H1 (cell line): ENCODE data around the gene STAMBPL1. TPM values are rescaled to one million over a fixed set of nuclear protein-coding genes. Genes with fewer than 3 reads are reported as not detected.

Experiments
- CTCF ChIA-PET: fragments of 300-600 bp; sonication (Branson Sonifier 250); formaldehyde crosslinking; loops from one replicate; lab custom pipeline; 2021; ENCODE audit not compliant: partially characterized antibody; lab: Charles Lee
- POLR2A ChIA-PET: fragments of 300-600 bp; sonication (Branson Sonifier 250); formaldehyde crosslinking; loops from one replicate; lab custom pipeline; 2021; ENCODE audit warnings: inconsistent platforms; ENCODE audit not compliant: partially characterized antibody; lab: Charles Lee
- DNase-seq, 2 experiments: peaks; one replicate each; pipeline versions ENCODE4 v3.0.0 to v3.0.0-alpha.2; 2010 to 2022; ENCODE audit warnings: low spot score in 2 of 2, low read depth in 1 of 2, mixed read lengths in 1 of 2
- FAIRE-seq: peaks from 2 replicates; lab custom pipeline; 2011; peaks lifted over from hg19 to GRCh38; lab: Jason Lieb, UNC
- H2AFZ ChIP-seq: 2 replicates; pipeline ENCODE4 v1.8.1; 2012; ENCODE audit warnings: low read length, inconsistent platforms
- H2AK5ac ChIP-seq: 2 replicates; pipeline ENCODE4 v1.6.1; 2013; ENCODE audit warnings: low read depth, low read length
- H2BK120ac ChIP-seq: replicated peaks from 2 replicates; pipeline ENCODE3; 2013; ENCODE audit warnings: low read depth, low read length, inconsistent platforms
- H2BK12ac ChIP-seq: 2 replicates; pipeline ENCODE4 v1.6.1; 2013; ENCODE audit warnings: low read depth, low read length
- H2BK15ac ChIP-seq: 2 replicates; pipeline ENCODE4 v1.6.1; 2013; ENCODE audit warnings: low read length
- H2BK20ac ChIP-seq: 2 replicates; pipeline ENCODE4 v1.6.1; 2013; ENCODE audit warnings: low read length
- H2BK5ac ChIP-seq: 2 replicates; pipeline ENCODE4 v1.6.1; 2013; ENCODE audit warnings: low read depth, low read length
- H3K14ac ChIP-seq: 2 replicates; pipeline ENCODE4 v1.6.1; 2013; ENCODE audit warnings: inconsistent platforms; ENCODE audit not compliant: insufficient read length
- H3K18ac ChIP-seq: 2 replicates; pipeline ENCODE4 v1.6.1; 2013; ENCODE audit warnings: low read length; ENCODE audit errors: extremely low read depth
- H3K23ac ChIP-seq: 2 replicates; pipeline ENCODE4 v1.6.1; 2013; ENCODE audit warnings: inconsistent platforms; ENCODE audit not compliant: insufficient read length
- H3K23me2 ChIP-seq: 2 replicates; pipeline ENCODE4 v1.6.1; 2013; ENCODE audit warnings: low read depth, low read length
- H3K27ac ChIP-seq: 2 replicates; pipeline ENCODE4 v1.6.1; 2011; ENCODE audit warnings: low read depth, low read length, inconsistent platforms
- H3K27me3 ChIP-seq, 4 experiments: replicated peaks in 1 of 4; 1 replicate in 1 of 4; 2 replicates in 3 of 4; pipeline versions ENCODE4 v1.6.1 to v1.8.1; 2011 to 2013; ENCODE audit warnings: low read length in 3 of 4, mild to moderate bottlenecking in 3 of 4, inconsistent platforms in 2 of 4, mixed read lengths in 2 of 4, moderate library complexity in 1 of 4; ENCODE audit not compliant: control insufficient read depth in 3 of 4, insufficient read depth in 3 of 4; ENCODE audit errors: extremely low read depth in 1 of 4
- H3K36me3 ChIP-seq, 4 experiments: 2 replicates each; pipeline versions ENCODE4 v1.6.1 to v1.8.1; 2011 to 2013; ENCODE audit warnings: mild to moderate bottlenecking in 4 of 4, low read length in 3 of 4, moderate library complexity in 2 of 4, control low read depth in 1 of 4, inconsistent platforms in 1 of 4; ENCODE audit not compliant: insufficient read depth in 4 of 4, control insufficient read depth in 2 of 4
- H3K4ac ChIP-seq: replicated peaks from 2 replicates; pipeline ENCODE3; 2013; ENCODE audit warnings: low read length, low read depth, mixed read lengths, inconsistent platforms; ENCODE audit not compliant: insufficient read length
- H3K4me1 ChIP-seq, 4 experiments: replicated peaks in 1 of 4; 1 replicate in 1 of 4; 2 replicates in 3 of 4; pipeline versions ENCODE4 v1.6.1 to v1.8.1; 2011 to 2013; ENCODE audit warnings: low read length in 3 of 4, inconsistent platforms in 2 of 4, mixed read lengths in 1 of 4; ENCODE audit not compliant: insufficient read depth in 4 of 4, control insufficient read depth in 3 of 4
- H3K4me2 ChIP-seq, 2 experiments: 2 replicates each; pipeline versions ENCODE4 v1.6.1 to v1.8.1; 2011 to 2013; ENCODE audit warnings: low read depth in 2 of 2, low read length in 2 of 2, control low read depth in 1 of 2, inconsistent platforms in 1 of 2, mild to moderate bottlenecking in 1 of 2; ENCODE audit not compliant: insufficient read depth in 1 of 2
- H3K4me3 ChIP-seq, 4 experiments: fragments of 200-600, 300-600 bp in 1 of 4; sonication (generic), shearing (Covaris generic), sonication (Bioruptor Twin) in 1 of 4; 2 replicates each; pipeline versions ENCODE4 v1.5.1 to v1.8.1; 2011 to 2016; ENCODE audit warnings: low read length in 4 of 4, low read depth in 3 of 4, control low read depth in 2 of 4, inconsistent platforms in 2 of 4, mild to moderate bottlenecking in 2 of 4, mixed read lengths in 1 of 4, moderate library complexity in 1 of 4; ENCODE audit not compliant: insufficient read depth in 2 of 4; ENCODE audit errors: extremely low read depth in 1 of 4
- H3K56ac ChIP-seq: replicated peaks from 2 replicates; pipeline ENCODE3; 2013; ENCODE audit warnings: low read depth, mild to moderate bottlenecking, mixed read lengths, low read length, inconsistent platforms; ENCODE audit not compliant: insufficient read length
- H3K79me1 ChIP-seq: 2 replicates; pipeline ENCODE4 v1.6.1; 2013; ENCODE audit warnings: low read depth, low read length, control low read depth
- H3K79me2 ChIP-seq, 2 experiments: 2 replicates each; pipeline versions ENCODE4 v1.6.1 to v1.8.1; 2012 to 2013; ENCODE audit warnings: low read length in 2 of 2, mild to moderate bottlenecking in 2 of 2, inconsistent platforms in 1 of 2; ENCODE audit not compliant: insufficient read depth in 2 of 2, control insufficient read depth in 1 of 2
- H3K9ac ChIP-seq, 4 experiments: replicated peaks in 1 of 4; 1 replicate in 1 of 4; 2 replicates in 3 of 4; pipeline versions ENCODE4 v1.6.1 to v1.8.1; 2011 to 2013; ENCODE audit warnings: low read depth in 3 of 4, low read length in 3 of 4, control low read depth in 2 of 4, mild to moderate bottlenecking in 2 of 4, moderate library complexity in 2 of 4, inconsistent platforms in 1 of 4; ENCODE audit errors: extremely low read depth in 1 of 4
- H3K9me3 ChIP-seq, 2 experiments: 2 replicates each; pipeline versions ENCODE4 v1.6.1 to v1.8.1; 2012 to 2013; ENCODE audit warnings: mild to moderate bottlenecking in 2 of 2, moderate library complexity in 2 of 2, control low read depth in 1 of 2, inconsistent platforms in 1 of 2, low read depth in 1 of 2, low read length in 1 of 2, mixed read lengths in 1 of 2; ENCODE audit not compliant: insufficient read depth in 2 of 2
- H4K20me1 ChIP-seq, 2 experiments: replicated peaks in 1 of 2; 2 replicates each; pipeline versions ENCODE3 to v1.8.1; 2011 to 2013; ENCODE audit warnings: inconsistent platforms in 2 of 2, low read length in 2 of 2, mild to moderate bottlenecking in 1 of 2; ENCODE audit not compliant: insufficient read depth in 2 of 2, control insufficient read depth in 1 of 2
- H4K5ac ChIP-seq: 2 replicates; pipeline ENCODE4 v1.6.1; 2013; ENCODE audit warnings: low read length, low read depth, mixed read lengths, inconsistent platforms; ENCODE audit not compliant: insufficient read length
- H4K8ac ChIP-seq: 2 replicates; pipeline ENCODE4 v1.8.0; 2013; ENCODE audit warnings: mild to moderate bottlenecking, moderate library complexity, low read length, inconsistent platforms; ENCODE audit not compliant: insufficient read depth; ENCODE audit errors: extremely low read depth
- H4K91ac ChIP-seq: replicated peaks from 2 replicates; pipeline ENCODE3; 2013; ENCODE audit warnings: low read length, mixed read lengths, inconsistent platforms; ENCODE audit not compliant: insufficient read length
- GABPA ChIP-seq: IDR thresholded peaks from 2 replicates; pipeline ENCODE4 v1.6.1; 2011; ENCODE audit warnings: mild to moderate bottlenecking, low read length, moderate library complexity, borderline replicate concordance; ENCODE audit not compliant: insufficient read depth
- KDM1A ChIP-seq: fragments of 200-600, 300-600 bp; sonication (generic); IDR thresholded peaks from 2 replicates; pipeline ENCODE4 v1.7.1; 2016; ENCODE audit warnings: mild to moderate bottlenecking, low read length, borderline replicate concordance
- TEAD4 ChIP-seq: IDR thresholded peaks from 2 replicates; pipeline ENCODE4 v1.6.1; 2012; ENCODE audit warnings: low read depth, low read length, inconsistent platforms, mixed read lengths
- WGBS, 2 experiments: shearing (Covaris generic) in 1 of 2; methylation state at CpG; one replicate each; pipeline versions ENCODE4 v1.1.6 to v1.1.7; 2013 to 2015; ENCODE audit warnings: low lambda C conversion rate in 2 of 2, mixed read lengths in 2 of 2, inconsistent platforms in 1 of 2, low coverage in 1 of 2, missing lambda C conversion rate in 1 of 2; ENCODE audit not compliant: insufficient replicate concordance in 2 of 2, insufficient coverage in 1 of 2, insufficient read length in 1 of 2; ENCODE audit errors: extremely low coverage in 1 of 2, missing lambda C conversion rate in 1 of 2; 5-methylcytosine and 5-hydroxymethylcytosine counted together
- polyA plus RNA-seq, 7 experiments: library from polyadenylated mRNA; depleted of rRNA in 3 of 7; stranded (reverse) in 5 of 7; unstranded in 2 of 7; fragments of >200 nt in 5 of 7; fragments of 200-250 nt in 2 of 7; gene quantifications; 1 replicate in 5 of 7; 2 replicates in 1 of 7; 4 replicates in 1 of 7; pipeline versions ENCODE4 v1.2.1 to v1.2.3, GENCODE V29; 2011 to 2013; ENCODE audit warnings: missing spikeins in 2 of 7, mixed read lengths in 2 of 7
- total RNA-seq: library from RNA; stranded (reverse); fragmentation: NEBNext Ultra II Directional; extraction: Animal tissue kit (Norgen Biotek cat#: 25700); gene quantifications from 2 replicates; pipeline ENCODE4 v1.2.1, GENCODE V29; 2021

Gene STAMBPL1
- total and polyA plus RNA-seq, 2 of the 8 experiments (the other 6 are each of a cell fraction or from before 2014, with no cell fraction given): 5.5 TPM

- H3K56ac ChIP-seq: no peak overlapping the region
- CTCF ChIA-PET: interaction anchor here (0.7 to 5.6 kb wide), 4 partner anchors 8 to 52 kb away, joined by 3 to 49 read pairs (median 4); no protein-coding TSS in a partner anchor
- H3K27ac ChIP-seq: no peak overlapping the region
- no peak overlapping the region for H2BK120ac ChIP-seq
- POLR2A ChIA-PET: no interaction called here
- no peak overlapping the region for H3K4ac ChIP-seq
- H3K23me2 ChIP-seq: no peaks in the 10 kb centered on the region
- H3K79me2 ChIP-seq: no peaks in the 10 kb centered on the region
- H3K36me3 ChIP-seq: no peaks in the 10 kb centered on the region
- no peak overlapping the region for H2BK15ac ChIP-seq
- TF ChIP-seq GABPA (no peak), KDM1A (no peak), TEAD4 (no peak)
- H4K8ac ChIP-seq: no peak overlapping the region
- H4K5ac ChIP-seq: no peak overlapping the region
- H3K4me2 ChIP-seq: no peak overlapping the region
- no peak overlapping the region for H2BK20ac ChIP-seq
- DNase-seq: no peak
- no peaks in the 10 kb centered on the region for H3K79me1 ChIP-seq
- FAIRE-seq: no peak
- no peak overlapping the region for H2AFZ ChIP-seq
- no peak overlapping the region for H3K4me3 ChIP-seq
- H3K9me3 ChIP-seq: no peaks in the 10 kb centered on the region
- H3K4me1 ChIP-seq: peaks cover 0 to 3% (median 0%) of the 10 kb centered on the region in 4 experiments; a peak in 3 of 7 replicates
- no peak overlapping the region for H3K9ac ChIP-seq
- no peak overlapping the region for H3K23ac ChIP-seq
- no peak overlapping the region for H3K14ac ChIP-seq
- 85% methylated on average over 3 of the region's 3 CpGs; no CpG with 5 or more reads in 1 of the 2 experiments for WGBS, 2 experiments
- H2BK5ac ChIP-seq: no peak overlapping the region
- no peak overlapping the region for H4K91ac ChIP-seq
- no peaks in the 10 kb centered on the region for H3K27me3 ChIP-seq
- no peak overlapping the region for H3K18ac ChIP-seq
- no peaks in the 10 kb centered on the region for H4K20me1 ChIP-seq
- H2BK12ac ChIP-seq: no peak overlapping the region
- H2AK5ac ChIP-seq: no peak overlapping the region
These were observed 25.4 kb upstream of the STAMBPL1 start for GRCh38 chr10:88854684-88855083.
